Measurements from ENCODE around the gene STARD3. TPM values are rescaled to one million over a fixed set of nuclear protein-coding genes. Genes with fewer than 3 reads are reported as not detected.

The STARD3 gene
- total and polyA plus RNA-seq, 2 of the 13 experiments (the other 11 are each of a cell fraction or from before 2014, with no cell fraction given) = 34.6 to 100 TPM

- TF ChIP-seq ZNF567 (CRISPR knock-in tag; IDR thresholded peaks at IDR 0.05; ENCODE audit: borderline replicate concordance) = 0 out of 2 replicates have a peak, but pooled peaks have one; percentile 46
- no peak for TF ChIP-seq ZBTB42 (CRISPR knock-in tag; IDR thresholded peaks at IDR 0.05)
- TF ChIP-seq ZNF318 (CRISPR knock-in tag; IDR thresholded peaks at IDR 0.05) = peak; percentile 87
- TF ChIP-seq ZNF343 (CRISPR knock-in tag; IDR thresholded peaks at IDR 0.05) = peak; percentile 77
- no peak for TF ChIP-seq BCLAF1 (IDR thresholded peaks at IDR 0.05)
- TF ChIP-seq ZNF234 (CRISPR knock-in tag; conservative IDR thresholded peaks at IDR 0.05) = no peak
- TF ChIP-seq ZFP36L1 (CRISPR knock-in tag; IDR thresholded peaks at IDR 0.05) = no peak; the same call in 1 of the 2 replicates
- no peak; the same call in 1 of the 2 replicates for TF ChIP-seq ZNF839 (CRISPR knock-in tag; IDR thresholded peaks at IDR 0.05; ENCODE audit: borderline replicate concordance)
- TF ChIP-seq CEBPG (CRISPR knock-in tag; IDR thresholded peaks at IDR 0.05) = no peak; the same call in 1 of the 2 replicates
- no peak for TF ChIP-seq ZBTB25 (CRISPR knock-in tag; IDR thresholded peaks at IDR 0.05)
- peak; percentile 88 for TF ChIP-seq MYC (CRISPR knock-in tag; IDR thresholded peaks at IDR 0.05; ENCODE audit: borderline replicate concordance)
- TF ChIP-seq ZNF124 (CRISPR knock-in tag; IDR thresholded peaks at IDR 0.05) = peak; percentile 92; the same call in 1 of the 2 replicates
- peak; percentile 71; the same call in 1 of the 2 replicates for TF ChIP-seq ZNF703 (CRISPR knock-in tag; IDR thresholded peaks at IDR 0.05; ENCODE audit: borderline replicate concordance)
- TF ChIP-seq CEBPB (IDR thresholded peaks at IDR 0.05; ENCODE audit: borderline replicate concordance, low read depth, low read length) = no peak
Measured at GRCh38 chr17:39636927-39637736, at the start of gene STARD3 (continued).

All from HepG2 (cell line).